A549 (cell line): Measurements from ENCODE around the gene CALCB.

Experiments
- EP300 ChIP-seq, 2 experiments: fragments of >200 bp; sonication (Bioruptor Twin); formaldehyde crosslinking; IDR thresholded peaks; 2 replicates in 1 of 2; 3 replicates in 1 of 2; pipeline ENCODE4 v1.6.1; 2016 to 2017
- MAX ChIP-seq: IDR thresholded peaks from 2 replicates; pipeline ENCODE4 v1.6.1; 2012
- MAZ ChIP-seq: fragments of 150-350 bp; IDR thresholded peaks from 2 replicates; pipeline ENCODE4 v1.6.1; 2014; ENCODE audit warnings: antibody characterized with exemption, low read depth, low read length, borderline replicate concordance
- POLR2A ChIP-seq: IDR thresholded peaks from 2 replicates; pipeline ENCODE4 v1.6.1; 2012; ENCODE audit warnings: mild to moderate bottlenecking, low read length
- RFX5 ChIP-seq: fragments of 450-650 bp; IDR thresholded peaks from 2 replicates; pipeline ENCODE4 v1.7.1; 2014; ENCODE audit warnings: antibody characterized with exemption, mild to moderate bottlenecking, moderate library complexity
- SMC3 ChIP-seq: fragments of >200 bp; sonication (Bioruptor Twin); formaldehyde crosslinking; IDR thresholded peaks from 3 replicates; pipeline ENCODE4 v1.6.1; 2018; ENCODE audit warnings: inconsistent platforms
- TF ChIP-seq, protein P1 (sequence below): fragments of >200 bp; sonication (Bioruptor Twin); formaldehyde crosslinking; IDR thresholded peaks from 3 replicates; pipeline ENCODE4 v1.5.1; 2016
- TF ChIP-seq, protein P2 (sequence below): fragments of 200-600 bp; sonication (generic); IDR thresholded peaks from 2 replicates; pipeline ENCODE4 v1.6.1; 2016; ENCODE audit warnings: antibody characterized with exemption, mild to moderate bottlenecking, moderate library complexity
- TF ChIP-seq, protein P3 (sequence below): fragments of 150-350 bp; IDR thresholded peaks from 2 replicates; pipeline ENCODE4 v1.6.1; 2014; ENCODE audit warnings: low read depth, mild to moderate bottlenecking, low read length

DNA sequence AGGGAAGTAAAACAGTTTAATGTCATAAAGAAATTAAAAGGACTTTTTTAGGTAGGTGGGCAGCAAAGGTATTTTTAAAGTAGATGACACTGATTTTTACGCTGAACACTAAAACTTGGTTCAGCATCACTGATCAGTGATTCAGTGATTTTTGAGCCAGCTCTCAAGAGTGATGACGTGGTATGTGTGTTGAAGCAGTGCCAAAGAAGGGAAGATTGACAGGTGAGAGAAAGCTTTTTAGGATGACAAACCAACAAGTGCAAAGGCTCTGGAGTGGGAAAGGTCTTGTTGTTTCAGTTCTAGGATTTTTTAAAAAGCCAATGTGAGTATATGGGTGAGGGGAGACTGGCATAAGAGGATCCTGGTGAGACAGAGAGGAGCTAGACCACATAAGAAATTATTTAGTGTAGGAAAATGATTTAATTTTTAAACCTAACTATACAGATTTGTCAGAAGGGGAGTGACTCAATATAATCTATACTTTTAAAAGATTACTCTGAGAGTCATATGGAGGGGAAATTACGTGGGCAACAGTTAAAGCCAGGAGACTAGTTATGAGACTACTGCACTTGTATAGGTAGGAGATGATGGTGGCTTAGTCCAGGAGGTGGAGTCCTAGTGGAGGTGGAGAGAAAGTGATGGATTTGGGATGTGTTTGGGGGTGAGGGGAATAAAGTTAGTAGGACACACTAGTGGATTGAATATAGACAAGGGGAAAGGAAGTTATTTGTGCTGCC is 17.6 kb upstream of the CALCB start:
- TF ChIP-seq, protein P1, sequence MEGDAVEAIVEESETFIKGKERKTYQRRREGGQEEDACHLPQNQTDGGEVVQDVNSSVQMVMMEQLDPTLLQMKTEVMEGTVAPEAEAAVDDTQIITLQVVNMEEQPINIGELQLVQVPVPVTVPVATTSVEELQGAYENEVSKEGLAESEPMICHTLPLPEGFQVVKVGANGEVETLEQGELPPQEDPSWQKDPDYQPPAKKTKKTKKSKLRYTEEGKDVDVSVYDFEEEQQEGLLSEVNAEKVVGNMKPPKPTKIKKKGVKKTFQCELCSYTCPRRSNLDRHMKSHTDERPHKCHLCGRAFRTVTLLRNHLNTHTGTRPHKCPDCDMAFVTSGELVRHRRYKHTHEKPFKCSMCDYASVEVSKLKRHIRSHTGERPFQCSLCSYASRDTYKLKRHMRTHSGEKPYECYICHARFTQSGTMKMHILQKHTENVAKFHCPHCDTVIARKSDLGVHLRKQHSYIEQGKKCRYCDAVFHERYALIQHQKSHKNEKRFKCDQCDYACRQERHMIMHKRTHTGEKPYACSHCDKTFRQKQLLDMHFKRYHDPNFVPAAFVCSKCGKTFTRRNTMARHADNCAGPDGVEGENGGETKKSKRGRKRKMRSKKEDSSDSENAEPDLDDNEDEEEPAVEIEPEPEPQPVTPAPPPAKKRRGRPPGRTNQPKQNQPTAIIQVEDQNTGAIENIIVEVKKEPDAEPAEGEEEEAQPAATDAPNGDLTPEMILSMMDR, result no peak
- TF ChIP-seq POLR2A, result no peak
- TF ChIP-seq, protein P2, sequence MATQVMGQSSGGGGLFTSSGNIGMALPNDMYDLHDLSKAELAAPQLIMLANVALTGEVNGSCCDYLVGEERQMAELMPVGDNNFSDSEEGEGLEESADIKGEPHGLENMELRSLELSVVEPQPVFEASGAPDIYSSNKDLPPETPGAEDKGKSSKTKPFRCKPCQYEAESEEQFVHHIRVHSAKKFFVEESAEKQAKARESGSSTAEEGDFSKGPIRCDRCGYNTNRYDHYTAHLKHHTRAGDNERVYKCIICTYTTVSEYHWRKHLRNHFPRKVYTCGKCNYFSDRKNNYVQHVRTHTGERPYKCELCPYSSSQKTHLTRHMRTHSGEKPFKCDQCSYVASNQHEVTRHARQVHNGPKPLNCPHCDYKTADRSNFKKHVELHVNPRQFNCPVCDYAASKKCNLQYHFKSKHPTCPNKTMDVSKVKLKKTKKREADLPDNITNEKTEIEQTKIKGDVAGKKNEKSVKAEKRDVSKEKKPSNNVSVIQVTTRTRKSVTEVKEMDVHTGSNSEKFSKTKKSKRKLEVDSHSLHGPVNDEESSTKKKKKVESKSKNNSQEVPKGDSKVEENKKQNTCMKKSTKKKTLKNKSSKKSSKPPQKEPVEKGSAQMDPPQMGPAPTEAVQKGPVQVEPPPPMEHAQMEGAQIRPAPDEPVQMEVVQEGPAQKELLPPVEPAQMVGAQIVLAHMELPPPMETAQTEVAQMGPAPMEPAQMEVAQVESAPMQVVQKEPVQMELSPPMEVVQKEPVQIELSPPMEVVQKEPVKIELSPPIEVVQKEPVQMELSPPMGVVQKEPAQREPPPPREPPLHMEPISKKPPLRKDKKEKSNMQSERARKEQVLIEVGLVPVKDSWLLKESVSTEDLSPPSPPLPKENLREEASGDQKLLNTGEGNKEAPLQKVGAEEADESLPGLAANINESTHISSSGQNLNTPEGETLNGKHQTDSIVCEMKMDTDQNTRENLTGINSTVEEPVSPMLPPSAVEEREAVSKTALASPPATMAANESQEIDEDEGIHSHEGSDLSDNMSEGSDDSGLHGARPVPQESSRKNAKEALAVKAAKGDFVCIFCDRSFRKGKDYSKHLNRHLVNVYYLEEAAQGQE, result no peak
- TF ChIP-seq, protein P3, sequence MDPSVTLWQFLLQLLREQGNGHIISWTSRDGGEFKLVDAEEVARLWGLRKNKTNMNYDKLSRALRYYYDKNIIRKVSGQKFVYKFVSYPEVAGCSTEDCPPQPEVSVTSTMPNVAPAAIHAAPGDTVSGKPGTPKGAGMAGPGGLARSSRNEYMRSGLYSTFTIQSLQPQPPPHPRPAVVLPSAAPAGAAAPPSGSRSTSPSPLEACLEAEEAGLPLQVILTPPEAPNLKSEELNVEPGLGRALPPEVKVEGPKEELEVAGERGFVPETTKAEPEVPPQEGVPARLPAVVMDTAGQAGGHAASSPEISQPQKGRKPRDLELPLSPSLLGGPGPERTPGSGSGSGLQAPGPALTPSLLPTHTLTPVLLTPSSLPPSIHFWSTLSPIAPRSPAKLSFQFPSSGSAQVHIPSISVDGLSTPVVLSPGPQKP, result no peak
- TF ChIP-seq EP300 (IDR thresholded peaks at IDR 0.05), result no peak
- TF ChIP-seq RFX5, result no peak
- TF ChIP-seq MAZ, result no peak
- TF ChIP-seq SMC3, result no peak
- TF ChIP-seq MAX, result no peak
